ENCODE data around the gene TAPT1. TPM values are rescaled to one million over a fixed set of nuclear protein-coding genes. Genes with fewer than 3 reads are reported as not detected.

Gene TAPT1
- total RNA-seq, 1 experiment from 2014 or later, result 17.4 TPM

GRCh38 chr4:16192631-16193518 is 33.4 kb downstream of the TAPT1 start:
- H3K36me3 ChIP-seq, result peaks cover 14% of the 10 kb centered on the region; the same call in 1 of the 2 replicates

GRCh38 chr4:16192057-16192456 is 34.2 kb downstream of the TAPT1 start:
- Histone ChIP-seq H3K9me3 (replicated peaks) (no peaks in the 10 kb centered on the region), H3K36me3 (peaks cover 14% of the 10 kb centered on the region; the same call in 1 of the 2 replicates), H3K27ac (no peak overlapping the region), H3K27me3 (no peaks in the 10 kb centered on the region), H3K4me1 (peaks cover 17% of the 10 kb centered on the region), H3K4me3 (no peak overlapping the region)
- DNase-seq, result no peak

More at GRCh38 chr4:16192631-16193518, 33.4 kb downstream of the TAPT1 start:
- no peak overlapping the region for H3K27ac ChIP-seq
- no peaks in the 10 kb centered on the region for H3K9me3 ChIP-seq (replicated peaks)
- H3K4me3 ChIP-seq, result no peak overlapping the region
- H3K4me1 ChIP-seq, result peaks cover 17% of the 10 kb centered on the region
- H3K27me3 ChIP-seq, result no peaks in the 10 kb centered on the region
- no peak for DNase-seq

GRCh38 chr4:16187455-16187854 is 38.8 kb downstream of the TAPT1 start:
- peaks cover 11% of the 10 kb centered on the region; the same call in 1 of the 2 replicates for H3K36me3 ChIP-seq
- no peak for DNase-seq
- H3K4me1 ChIP-seq, result no peaks in the 10 kb centered on the region
- no peak overlapping the region for H3K27ac ChIP-seq
- H3K27me3 ChIP-seq, result no peaks in the 10 kb centered on the region
- H3K4me3 ChIP-seq, result no peak overlapping the region
- H3K9me3 ChIP-seq (replicated peaks), result no peaks in the 10 kb centered on the region

- Histone ChIP-seq H3K36me3 (peaks cover 11% of the 10 kb centered on the region; the same call in 1 of the 2 replicates), H3K4me3 (no peak overlapping the region), H3K9me3 (replicated peaks) (no peaks in the 10 kb centered on the region), H3K4me1 (no peaks in the 10 kb centered on the region), H3K27ac (no peak overlapping the region), H3K27me3 (no peaks in the 10 kb centered on the region)
- no peak for DNase-seq
Observed at GRCh38 chr4:16186986-16187385, 39.3 kb downstream of the TAPT1 start.

- Histone ChIP-seq H3K36me3 (peaks cover 3% of the 10 kb centered on the region; the same call in 1 of the 2 replicates), H3K4me3 (no peak overlapping the region), H3K9me3 (replicated peaks) (no peaks in the 10 kb centered on the region), H3K27me3 (no peaks in the 10 kb centered on the region), H3K27ac (no peak overlapping the region), H3K4me1 (no peaks in the 10 kb centered on the region)
- no peak for DNase-seq
Observed at GRCh38 chr4:16183604-16184003, 42.7 kb downstream of the TAPT1 start.

- no peaks in the 10 kb centered on the region for H3K4me1 ChIP-seq
- no peaks in the 10 kb centered on the region for H3K27me3 ChIP-seq
- no peaks in the 10 kb centered on the region for H3K9me3 ChIP-seq (replicated peaks)
- no peak for DNase-seq
- H3K36me3 ChIP-seq, result peaks cover 5% of the 10 kb centered on the region; the same call in 1 of the 2 replicates
- H3K27ac ChIP-seq, result no peak overlapping the region
- no peak overlapping the region for H3K4me3 ChIP-seq
Observed at GRCh38 chr4:16176621-16177020, 49.6 kb downstream of the TAPT1 start.

GRCh38 chr4:16171831-16172230 is 54.4 kb downstream of the TAPT1 start:
- DNase-seq, result no peak
- Histone ChIP-seq H3K4me3 (no peak overlapping the region), H3K36me3 (no peaks in the 10 kb centered on the region; the same call in 1 of the 2 replicates), H3K4me1 (no peaks in the 10 kb centered on the region), H3K27me3 (no peaks in the 10 kb centered on the region), H3K9me3 (replicated peaks) (no peaks in the 10 kb centered on the region), H3K27ac (no peak overlapping the region)

- H3K9me3 ChIP-seq (replicated peaks), result no peaks in the 10 kb centered on the region
- no peaks in the 10 kb centered on the region for H3K27me3 ChIP-seq
- H3K36me3 ChIP-seq, result peaks cover 6% of the 10 kb centered on the region
- no peak for DNase-seq
- H3K27ac ChIP-seq, result no peak overlapping the region
- H3K4me3 ChIP-seq, result no peak overlapping the region
- H3K4me1 ChIP-seq, result no peaks in the 10 kb centered on the region
Observed at GRCh38 chr4:16169490-16169889, 56.8 kb downstream of the TAPT1 start.

GRCh38 chr4:16168710-16169388 is 57.4 kb downstream of the TAPT1 start:
- Histone ChIP-seq H3K27ac (no peak overlapping the region), H3K4me3 (no peak overlapping the region), H3K4me1 (no peaks in the 10 kb centered on the region), H3K27me3 (no peaks in the 10 kb centered on the region), H3K9me3 (replicated peaks) (no peaks in the 10 kb centered on the region), H3K36me3 (peaks cover 6% of the 10 kb centered on the region)
- DNase-seq, result no peak

GRCh38 chr4:16168144-16168543 is 58.1 kb downstream of the TAPT1 start:
- no peak overlapping the region for H3K4me3 ChIP-seq
- DNase-seq, result no peak
- H3K9me3 ChIP-seq (replicated peaks), result no peaks in the 10 kb centered on the region
- H3K36me3 ChIP-seq, result peaks cover 6% of the 10 kb centered on the region
- H3K27me3 ChIP-seq, result no peaks in the 10 kb centered on the region
- H3K4me1 ChIP-seq, result no peaks in the 10 kb centered on the region
- no peak overlapping the region for H3K27ac ChIP-seq

GRCh38 chr4:16165931-16166330 is 60.3 kb downstream of the TAPT1 start:
- Histone ChIP-seq H3K4me1 (no peaks in the 10 kb centered on the region), H3K27ac (no peak overlapping the region), H3K9me3 (replicated peaks) (no peaks in the 10 kb centered on the region), H3K36me3 (peaks cover 10% of the 10 kb centered on the region), H3K4me3 (no peak overlapping the region), H3K27me3 (no peaks in the 10 kb centered on the region)
- no peak for DNase-seq

- peaks cover 10% of the 10 kb centered on the region for H3K36me3 ChIP-seq
Observed at GRCh38 chr4:16162891-16163290, 63.4 kb downstream of the TAPT1 start.

GRCh38 chr4:16161851-16162408 is 64.3 kb downstream of the TAPT1 start:
- no peak overlapping the region for H3K4me3 ChIP-seq
- H3K9me3 ChIP-seq (replicated peaks), result no peaks in the 10 kb centered on the region
- H3K27me3 ChIP-seq, result no peaks in the 10 kb centered on the region
- H3K27ac ChIP-seq, result no peak overlapping the region
- no peaks in the 10 kb centered on the region for H3K4me1 ChIP-seq
- DNase-seq, result no peak
- peaks cover 10% of the 10 kb centered on the region for H3K36me3 ChIP-seq

More at GRCh38 chr4:16162891-16163290, 63.4 kb downstream of the TAPT1 start:
- no peaks in the 10 kb centered on the region for H3K27me3 ChIP-seq
- no peak overlapping the region for H3K27ac ChIP-seq
- no peak overlapping the region for H3K4me3 ChIP-seq
- H3K4me1 ChIP-seq, result no peaks in the 10 kb centered on the region
- H3K9me3 ChIP-seq (replicated peaks), result no peaks in the 10 kb centered on the region
- DNase-seq, result no peak

GRCh38 chr4:16160457-16160856 is 65.8 kb downstream of the TAPT1 start:
- DNase-seq, result no peak
- Histone ChIP-seq H3K27me3 (no peaks in the 10 kb centered on the region), H3K27ac (no peak overlapping the region), H3K4me3 (no peak overlapping the region), H3K4me1 (no peaks in the 10 kb centered on the region), H3K36me3 (peaks cover 7% of the 10 kb centered on the region), H3K9me3 (replicated peaks) (no peaks in the 10 kb centered on the region)

- Histone ChIP-seq H3K36me3 (peaks cover 4% of the 10 kb centered on the region), H3K27me3 (no peaks in the 10 kb centered on the region), H3K9me3 (replicated peaks) (no peaks in the 10 kb centered on the region), H3K27ac (no peak overlapping the region), H3K4me3 (no peak overlapping the region), H3K4me1 (no peaks in the 10 kb centered on the region)
- no peak for DNase-seq
Observed at GRCh38 chr4:16159286-16159685, 67.0 kb downstream of the TAPT1 start.
